ENCODE results near the gene RHOB.
"Not testable (repeated sequence)": the region's sequence is repeated elsewhere in the genome, so short reads cannot be mapped to it uniquely, and the experiment has no call there.

The RHOB gene

GRCh38 chr2:20446917-20447436 is at the start of gene RHOB:
Gene RHOB (plus strand): TSS chr2:20447074. CDS start chr2:20447466, 392 bp downstream.
- Histone ChIP-seq H3K4me3 (peak within 1 kb of the TSS; percentile 58 to 94 (median 66)), H3K27ac (peak within 1 kb of the TSS; percentile 84 to 100 (median 97))

GRCh38 chr2:20397811-20398447 is 48.9 kb upstream of the RHOB start:
- Histone ChIP-seq H3K4me3 (no peak overlapping the region), H3K27ac (no peak overlapping the region)

- Histone ChIP-seq H3K4me3 (no peak overlapping the region), H3K27ac (no peak overlapping the region)
Measured at GRCh38 chr2:20398956-20399567, 47.8 kb upstream of the RHOB start.

GRCh38 chr2:20400306-20400705 is 46.6 kb upstream of the RHOB start:
- Histone ChIP-seq H3K27ac (no peak overlapping the region), H3K4me3 (no peak overlapping the region)

- Histone ChIP-seq H3K27ac (peak overlapping the region in 2 of 21 experiments; percentile 4 to 37), H3K4me3 (no peak overlapping the region)
Measured at GRCh38 chr2:20400787-20401488, 45.9 kb upstream of the RHOB start.

GRCh38 chr2:20401489-20401835 is 45.4 kb upstream of the RHOB start:
- H3K27ac ChIP-seq, result peak overlapping the region in 2 of 21 experiments; percentile 4 to 36
- no peak overlapping the region for H3K4me3 ChIP-seq

GRCh38 chr2:20403774-20404312 is 43.0 kb upstream of the RHOB start:
- Histone ChIP-seq H3K27ac (no peak overlapping the region), H3K4me3 (no peak overlapping the region)

GRCh38 chr2:20404950-20405349 is 41.9 kb upstream of the RHOB start:
- no peak overlapping the region for H3K4me3 ChIP-seq

GRCh38 chr2:20409039-20409438 is 37.8 kb upstream of the RHOB start:
- H3K4me3 ChIP-seq, result no peak overlapping the region
- H3K27ac ChIP-seq, result no peak overlapping the region

More at GRCh38 chr2:20404950-20405349, 41.9 kb upstream of the RHOB start:
- no peak overlapping the region for H3K27ac ChIP-seq

GRCh38 chr2:20410556-20411277 is 36.2 kb upstream of the RHOB start:
- H3K27ac ChIP-seq, result no peak overlapping the region
- no peak overlapping the region for H3K4me3 ChIP-seq

GRCh38 chr2:20411361-20411894 is 35.4 kb upstream of the RHOB start:
- no peak overlapping the region for H3K4me3 ChIP-seq
- no peak overlapping the region for H3K27ac ChIP-seq

GRCh38 chr2:20414806-20415205 is 32.1 kb upstream of the RHOB start:
- H3K27ac ChIP-seq, result no peak overlapping the region
- no peak overlapping the region for H3K4me3 ChIP-seq

GRCh38 chr2:20415511-20415918 is 31.4 kb upstream of the RHOB start:
- no peak overlapping the region for H3K4me3 ChIP-seq
- peak overlapping the region in 7 of 21 experiments; percentile 5 to 65 (median 26) for H3K27ac ChIP-seq

- H3K4me3 ChIP-seq, result no peak overlapping the region
- H3K27ac ChIP-seq, result no peak overlapping the region
Measured at GRCh38 chr2:20416723-20417122, 30.2 kb upstream of the RHOB start.

GRCh38 chr2:20417230-20417821 is 29.5 kb upstream of the RHOB start:
- H3K27ac ChIP-seq, H3K4me3 ChIP-seq: not testable (repeated sequence)

GRCh38 chr2:20418519-20418918 is 28.4 kb upstream of the RHOB start:
- no peak overlapping the region for H3K4me3 ChIP-seq
- H3K27ac ChIP-seq, result peak overlapping the region in 4 of 21 experiments; percentile 26 to 74 (median 59)

- Histone ChIP-seq H3K27ac (peak overlapping the region in 10 of 21 experiments; percentile 3 to 74 (median 54)), H3K4me3 (no peak overlapping the region)
Measured at GRCh38 chr2:20419007-20419576, 27.8 kb upstream of the RHOB start.

GRCh38 chr2:20419752-20420151 is 27.1 kb upstream of the RHOB start:
- Histone ChIP-seq H3K4me3 (no peak overlapping the region), H3K27ac (peak overlapping the region in 3 of 21 experiments; percentile 40 to 74 (median 61))

Data from skin epidermis (tissue), 12 donors.